AG04450 (cell line): ENCODE measurements around the gene IGSF6. TPM values are rescaled to one million over a fixed set of nuclear protein-coding genes. Genes with fewer than 3 reads are reported as not detected.

ENCODE experiments used
- CTCF ChIA-PET: fragments of 300-600, 350-600 bp; formaldehyde crosslinking; extraction: SDS; loops from one replicate; lab custom pipeline; 2022; ENCODE audit warnings: antibody characterized with exemption, inconsistent platforms; lab: Charles Lee
- POLR2A ChIA-PET: fragments of 350-600 bp; formaldehyde crosslinking; extraction: SDS; loops from one replicate; lab custom pipeline; 2021; ENCODE audit warnings: antibody characterized with exemption, inconsistent platforms; lab: Yijun Ruan, JAX
- DNase-seq: peaks from one replicate; pipeline ENCODE4 v3.0.0-alpha.2; 2011; ENCODE audit warnings: low read depth, low spot score
- H3K27ac ChIP-seq: one replicate; pipeline ENCODE4 v1.5.1; 2012; ENCODE audit warnings: low read depth, low read length, control low read depth
- H3K27me3 ChIP-seq: one replicate; pipeline ENCODE4 v1.6.0; 2012; ENCODE audit warnings: low read length; ENCODE audit not compliant: control insufficient read depth, insufficient read depth
- H3K4me3 ChIP-seq: 2 replicates; pipeline ENCODE4 v1.5.1; 2011; ENCODE audit warnings: mild to moderate bottlenecking, low read depth, low read length, control low read depth
- H3K9me3 ChIP-seq: 2 replicates; pipeline ENCODE4 v1.5.1; 2012; ENCODE audit warnings: low read length; ENCODE audit not compliant: control insufficient read depth, insufficient read depth
- CTCF ChIP-seq: IDR thresholded peaks from 2 replicates; pipeline ENCODE4 v1.5.1; 2011; ENCODE audit warnings: low read depth, low read length, control low read depth, inconsistent platforms
- polyA plus RNA-seq: library from polyadenylated mRNA; depleted of rRNA; stranded (reverse); fragments of >200 nt; gene quantifications from 2 replicates; pipeline ENCODE4 v1.2.3, GENCODE V29; 2011

IGSF6 gene
- polyA plus RNA-seq, 1 experiment = not detected

GRCh38 chr16:21664801-21665492, 12.5 kb upstream of the IGSF6 start:
- no peak overlapping the region for H3K4me3 ChIP-seq
- TF ChIP-seq CTCF = no peak
- H3K27ac ChIP-seq = no peak overlapping the region
- ChIA-PET CTCF (interaction anchor here (0.5 to 5.2 kb wide), 3 partner anchors 8 to 44 kb away, joined by 4 to 67 read pairs (median 5); no protein-coding TSS in a partner anchor), POLR2A (no interaction called here)
- H3K27me3 ChIP-seq = peaks cover 8% of the 10 kb centered on the region
- no peaks in the 10 kb centered on the region for H3K9me3 ChIP-seq
- DNase-seq = no peak

- no peak for DNase-seq
- ChIA-PET POLR2A (no interaction called here), CTCF (interaction anchor here (1.6 kb wide), 1 partner anchor 45 kb away, joined by 4 read pairs; no protein-coding TSS in a partner anchor)
- no peak within 1 kb of the TSS for H3K27ac ChIP-seq
- no peak for TF ChIP-seq CTCF
- no peaks in the 10 kb centered on the region for H3K9me3 ChIP-seq
- H3K4me3 ChIP-seq = no peak within 1 kb of the TSS
- peaks cover 8% of the 10 kb centered on the region for H3K27me3 ChIP-seq
Observed at GRCh38 chr16:21663889-21664647, 11.7 kb upstream of the IGSF6 start, which contains the start of gene OTOA. Gene OTOA, plus strand, starts transcription at chr16:21663968. Its CDS starts 14,547 bp downstream, at chr16:21678515.

- Histone ChIP-seq H3K9me3 (no peaks in the 10 kb centered on the region), H3K27me3 (peaks cover 4% of the 10 kb centered on the region), H3K27ac (no peak overlapping the region), H3K4me3 (no peak overlapping the region)
- CTCF ChIA-PET = interaction anchor here (0.6 kb wide), 1 partner anchor 50 kb away, joined by 4 read pairs; no protein-coding TSS in a partner anchor
- POLR2A ChIA-PET = no interaction called here
- no peak for DNase-seq
- no peak for TF ChIP-seq CTCF
Observed at GRCh38 chr16:21659124-21659523, 6.7 kb upstream of the IGSF6 start.

- no peak overlapping the region for H3K4me3 ChIP-seq
- POLR2A ChIA-PET = no interaction called here
- no peaks in the 10 kb centered on the region; the same call in 1 of the 2 replicates for H3K9me3 ChIP-seq
- DNase-seq = no peak
- no peak overlapping the region for H3K27ac ChIP-seq
- H3K27me3 ChIP-seq = no peaks in the 10 kb centered on the region
- CTCF ChIA-PET = interaction anchor here (0.6 to 2.3 kb wide), 64 partner anchors 11 to 1857 kb away, joined by 3 to 121 read pairs (median 6); partner anchors contain the start of gene UQCRC2
- TF ChIP-seq CTCF = peak; percentile 88
Observed at GRCh38 chr16:21656795-21657768, 4.7 kb upstream of the IGSF6 start.
